ENCODE results near the gene ZMAT5. TPM values are rescaled to one million over a fixed set of nuclear protein-coding genes. Genes with fewer than 3 reads are reported as not detected.

Gene ZMAT5
- polyA plus RNA-seq, 12 donors: 14.5 to 19.4 (median 17.0) TPM; not detected in 2

DNA sequence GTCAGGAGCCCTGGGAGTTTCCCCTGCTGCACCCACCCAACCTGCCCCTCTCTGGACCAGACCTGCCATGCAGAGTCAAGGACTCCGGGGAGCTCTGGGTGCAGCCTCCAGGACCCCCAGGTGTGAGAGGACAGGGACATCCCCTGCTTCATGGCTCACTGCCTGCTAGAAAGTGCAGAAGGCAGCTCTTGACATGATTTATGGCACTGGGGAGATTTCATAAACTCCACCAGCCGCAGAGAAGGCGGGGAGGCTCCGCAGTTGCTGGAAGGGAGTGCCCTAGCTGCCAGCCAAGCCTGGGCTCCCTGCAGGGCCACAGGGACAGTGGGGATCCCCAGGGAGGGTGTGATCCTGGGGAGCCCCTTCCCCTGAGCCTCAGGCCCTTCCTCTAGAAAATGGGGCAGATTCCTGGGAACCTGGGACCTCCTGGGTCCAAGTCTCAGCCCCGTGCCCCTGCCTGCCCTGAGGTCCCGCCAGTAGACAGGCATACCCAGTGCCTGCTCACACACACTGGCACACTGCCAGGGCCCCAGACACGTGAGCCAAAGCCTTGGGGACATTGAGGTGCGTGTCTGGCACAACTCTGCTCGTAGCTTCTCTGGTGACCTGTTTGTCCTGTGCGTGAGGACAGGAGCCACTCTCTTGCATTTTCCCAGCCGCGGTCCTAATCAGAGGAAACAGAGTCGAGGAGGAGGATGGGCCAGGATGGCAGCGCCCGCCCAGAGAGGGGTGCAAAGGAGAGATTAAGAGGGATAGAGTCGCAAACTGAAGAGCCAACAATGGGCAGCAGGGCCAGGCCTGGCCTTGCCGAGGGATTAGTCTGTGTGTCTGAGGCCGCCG, 33.2 kb downstream of the ZMAT5 start:
- no peak for DNase-seq

DNA sequence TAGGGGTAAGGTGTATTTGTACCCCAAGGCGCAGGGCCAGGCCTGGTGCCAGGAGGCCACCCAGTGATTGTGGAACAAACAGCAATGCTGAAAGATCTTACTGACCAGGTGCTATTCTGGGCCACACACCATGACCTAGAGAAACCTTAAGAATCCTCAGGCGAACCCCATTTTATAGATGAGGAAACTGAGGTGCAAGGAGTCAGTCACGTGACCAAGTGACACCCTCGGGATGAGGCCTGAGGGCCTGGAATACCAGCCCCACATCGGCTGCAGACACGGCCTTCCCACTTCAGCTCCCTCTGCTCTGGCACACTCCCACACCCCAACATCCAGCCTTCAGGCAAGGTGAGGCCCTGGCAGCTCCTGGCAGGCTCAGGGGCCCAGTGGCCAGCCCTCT, 33.9 kb downstream of the ZMAT5 start:
- DNase-seq: no peak

DNA sequence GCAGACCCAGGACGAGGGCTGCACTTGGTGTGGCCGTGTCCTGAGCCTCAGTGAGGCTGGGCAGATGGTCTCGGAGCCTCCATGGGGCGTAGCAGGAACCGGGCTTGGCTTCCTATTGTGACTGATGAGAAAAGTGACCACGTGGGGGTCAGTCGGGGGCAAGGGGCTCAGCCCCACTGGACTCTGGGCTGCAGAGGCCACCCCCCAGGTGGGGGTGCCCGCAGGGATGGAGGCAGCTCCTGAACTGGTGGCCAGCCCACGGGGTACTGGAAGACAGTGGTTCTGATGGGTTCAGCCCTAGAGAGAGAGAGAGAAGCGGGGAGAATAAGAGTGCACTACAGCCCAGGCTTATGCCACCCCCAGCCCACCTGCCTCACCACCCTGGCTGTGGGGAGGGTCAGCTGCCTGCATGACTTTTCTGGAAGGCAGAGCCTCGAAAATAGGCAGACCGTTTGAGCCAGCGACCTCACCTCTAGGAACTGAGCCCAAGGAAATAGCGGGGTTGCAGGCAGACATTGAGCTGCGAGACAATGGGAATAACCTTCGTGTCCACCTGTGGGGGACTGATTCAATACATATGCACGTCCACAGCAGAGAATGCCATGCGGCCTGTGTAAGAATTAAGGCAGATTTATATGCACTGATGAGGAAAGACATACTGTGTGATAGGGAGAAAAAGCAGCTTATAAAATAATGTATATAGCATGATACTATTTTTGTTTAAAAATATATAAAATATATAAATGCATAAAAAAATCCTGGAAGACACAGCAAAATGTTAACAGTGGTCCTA, 35.6 kb downstream of the ZMAT5 start:
- no peak for DNase-seq

- no peak for DNase-seq
These were observed 37.6 kb downstream of the ZMAT5 start for GRCh38 chr22:29729161-29729560.

GRCh38 chr22:29727131-29727523, 39.7 kb downstream of the ZMAT5 start:
- DNase-seq: no peak

DNA sequence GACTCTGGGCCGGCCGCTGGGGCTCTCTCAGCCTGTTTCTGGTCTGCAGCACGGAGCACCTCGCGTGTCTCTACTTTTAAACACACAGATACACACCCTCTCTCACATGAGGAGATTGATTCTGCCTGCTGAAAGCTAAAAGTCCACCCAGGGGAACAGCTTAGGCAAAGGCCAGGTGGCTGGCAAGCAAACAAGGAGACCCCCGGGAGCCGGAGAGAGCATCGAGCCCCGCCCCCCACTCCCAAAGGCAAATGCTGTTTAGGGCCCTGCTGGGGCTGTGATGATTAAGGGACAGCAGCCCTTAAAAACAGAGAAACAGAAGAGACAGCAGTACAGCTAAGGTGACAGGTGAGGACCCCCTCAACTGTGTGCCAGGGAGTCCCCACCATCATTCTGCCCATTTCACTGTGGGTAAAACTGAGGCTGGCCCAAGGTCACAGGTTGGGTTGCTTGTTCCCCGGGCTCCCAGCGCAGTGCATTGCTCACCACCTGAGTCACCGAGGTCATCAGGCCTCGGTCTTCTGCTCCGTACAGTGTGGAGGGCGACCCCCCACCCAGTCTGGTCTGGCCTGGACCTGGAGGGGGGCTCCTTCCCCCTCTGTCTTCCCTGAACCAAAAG, 40.2 kb downstream of the ZMAT5 start:
- DNase-seq: no peak

DNA sequence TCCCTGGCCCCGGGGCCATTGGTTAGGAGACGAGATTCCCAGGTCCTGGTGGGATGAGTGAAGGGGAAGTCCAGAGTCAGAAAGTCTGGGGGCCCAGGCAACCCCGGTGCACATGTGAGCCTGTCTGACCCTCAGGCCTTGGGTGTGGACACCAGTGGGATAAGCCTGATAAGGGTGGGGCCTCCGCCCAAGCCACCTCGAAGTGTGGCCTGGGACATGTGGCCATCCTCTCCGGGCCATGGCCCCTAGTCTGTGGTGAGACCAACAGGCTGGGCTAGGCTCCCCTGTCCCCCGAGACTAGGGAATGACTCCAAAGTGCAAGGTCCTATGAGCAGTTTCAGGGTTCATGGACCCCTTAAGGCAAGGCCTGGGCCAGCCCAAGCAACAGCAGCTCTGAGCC, 40.7 kb downstream of the ZMAT5 start:
- no peak for DNase-seq

DNA sequence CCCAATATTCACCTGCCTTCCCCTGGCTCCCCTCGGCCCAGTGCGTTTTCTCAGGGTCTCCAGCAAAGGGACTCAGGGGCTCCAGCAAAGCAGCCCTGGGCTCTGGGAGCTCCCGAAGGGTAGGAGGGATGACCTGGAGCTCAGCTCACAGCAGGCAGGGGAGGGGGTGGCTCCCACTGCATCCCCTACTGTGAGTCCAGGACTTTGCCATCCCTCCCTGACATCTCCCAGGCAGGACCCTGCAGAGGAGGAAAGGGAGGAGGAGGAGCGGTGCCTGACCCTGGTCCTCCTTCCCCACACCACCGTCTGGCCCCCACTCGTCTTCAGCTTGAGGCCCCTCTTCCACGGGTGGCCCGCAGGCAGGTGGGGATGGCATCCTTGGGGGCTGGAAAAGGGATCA, 42.0 kb downstream of the ZMAT5 start:
- DNase-seq: no peak

- DNase-seq: no peak
These were observed 43.0 kb downstream of the ZMAT5 start for GRCh38 chr22:29723766-29724165.

DNA sequence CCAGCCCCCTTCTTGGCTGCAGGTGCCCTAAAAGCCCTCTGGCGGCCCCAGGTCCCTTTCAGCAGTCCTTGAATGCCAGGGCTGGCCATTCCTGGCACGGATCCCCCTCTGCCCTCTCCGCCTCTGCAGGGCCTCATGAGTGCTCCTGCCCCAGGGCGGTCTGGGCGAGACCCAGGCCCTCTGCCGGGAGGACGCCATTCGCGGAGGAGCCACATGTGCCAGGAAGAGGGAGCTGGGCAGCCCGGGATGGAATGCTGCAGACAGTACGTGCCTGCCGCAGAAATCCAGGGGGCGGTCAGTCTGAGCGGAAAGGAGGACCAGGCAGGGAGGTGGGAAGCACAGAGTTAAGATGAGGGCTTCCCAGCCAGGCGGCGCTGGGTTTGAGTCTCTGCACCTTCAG, 44.2 kb downstream of the ZMAT5 start:
- no peak for DNase-seq

- DNase-seq: no peak
These were observed 44.7 kb downstream of the ZMAT5 start for GRCh38 chr22:29722151-29722550.

- no peak for DNase-seq
These were observed 45.9 kb downstream of the ZMAT5 start for GRCh38 chr22:29720811-29721323.

DNA sequence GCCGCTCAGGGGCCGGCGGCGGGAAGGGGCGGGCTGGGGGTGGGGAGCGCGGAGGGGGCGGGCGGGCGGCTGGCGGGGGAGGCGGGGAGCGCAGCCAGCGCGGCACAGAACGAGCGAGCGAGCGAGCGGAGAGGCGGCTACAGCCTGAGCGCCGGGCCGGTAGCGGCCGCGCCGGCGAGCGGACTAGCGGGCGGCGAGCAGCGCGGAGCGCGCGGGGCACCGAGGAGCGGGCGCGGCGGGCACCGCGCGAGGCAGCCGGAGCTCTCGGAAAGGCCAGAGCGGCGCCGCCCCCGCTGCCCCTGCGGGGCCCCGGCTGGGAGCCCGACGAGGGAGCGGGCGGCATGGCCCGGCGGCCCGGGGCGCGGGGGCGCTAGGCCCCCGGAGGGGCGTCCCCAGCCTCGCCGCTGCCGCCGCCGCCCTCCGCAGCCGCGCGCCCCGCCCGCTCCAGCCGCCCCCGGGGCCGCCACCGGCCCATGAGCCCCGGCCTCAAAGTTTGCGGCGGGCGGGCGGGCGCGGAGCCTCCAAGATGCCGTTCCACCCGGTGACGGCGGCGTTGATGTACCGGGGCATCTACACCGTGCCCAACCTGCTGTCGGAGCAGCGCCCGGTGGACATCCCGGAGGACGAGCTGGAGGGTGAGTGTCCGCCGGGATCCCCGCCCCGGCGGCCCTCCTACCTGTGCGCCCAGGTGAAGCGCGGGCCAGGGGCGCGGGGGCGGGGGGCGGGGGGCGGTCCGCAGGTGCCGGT, 46.7 kb downstream of the ZMAT5 start, which contains the start of gene CABP7:
CABP7 (plus strand) TSS at position 105 of the 747 bp plus-strand sequence; CDS start at position 527, 422 bp downstream.
- no peak for DNase-seq

DNA sequence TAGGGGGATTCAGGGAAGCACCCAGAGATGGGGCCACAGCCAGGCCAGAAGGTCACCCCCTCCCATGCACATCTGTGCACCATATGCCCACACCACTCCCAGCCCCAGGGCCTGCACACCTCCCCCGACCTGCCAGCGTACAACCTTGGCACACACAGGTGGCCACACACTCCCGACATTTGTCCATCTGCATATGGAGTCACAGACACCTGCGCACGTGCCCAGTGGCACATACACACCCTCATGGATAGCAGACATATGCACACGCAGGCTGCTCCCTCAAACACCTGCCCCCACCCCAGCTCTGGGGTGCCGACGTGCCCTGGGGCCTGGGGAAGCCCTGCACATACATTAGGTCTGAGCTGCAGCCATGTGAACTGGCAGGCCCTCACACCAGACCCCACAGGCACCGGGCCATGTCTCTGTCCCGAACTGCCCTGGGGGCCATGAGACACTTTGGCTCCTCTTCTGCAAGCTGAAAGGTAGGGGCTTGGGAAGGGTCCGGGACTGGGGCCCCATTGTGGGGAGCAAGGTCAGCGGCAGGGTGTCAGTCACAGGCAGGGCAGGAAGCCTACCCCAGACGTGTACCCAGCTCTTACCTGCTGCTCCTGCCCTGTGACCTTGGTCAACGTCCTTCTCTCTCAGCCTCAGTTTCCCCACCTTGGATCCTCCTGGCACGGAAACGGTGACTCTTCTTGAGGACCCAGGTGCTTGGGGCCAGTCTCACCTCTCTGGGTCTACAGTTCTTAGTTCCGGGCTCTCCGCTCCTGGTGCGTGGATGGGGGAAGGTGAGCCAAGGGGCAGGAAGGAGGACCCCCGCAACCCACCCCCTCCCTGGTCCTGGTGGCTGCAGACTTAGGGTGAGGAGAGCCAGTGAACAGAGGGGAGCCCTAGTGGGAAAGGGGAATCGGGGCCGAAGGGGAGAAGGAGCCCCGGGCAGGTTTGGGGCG, 47.6 kb downstream of the ZMAT5 start:
- DNase-seq: no peak

GRCh38 chr22:29717789-29718188, 49.0 kb downstream of the ZMAT5 start:
- DNase-seq: no peak

DNA sequence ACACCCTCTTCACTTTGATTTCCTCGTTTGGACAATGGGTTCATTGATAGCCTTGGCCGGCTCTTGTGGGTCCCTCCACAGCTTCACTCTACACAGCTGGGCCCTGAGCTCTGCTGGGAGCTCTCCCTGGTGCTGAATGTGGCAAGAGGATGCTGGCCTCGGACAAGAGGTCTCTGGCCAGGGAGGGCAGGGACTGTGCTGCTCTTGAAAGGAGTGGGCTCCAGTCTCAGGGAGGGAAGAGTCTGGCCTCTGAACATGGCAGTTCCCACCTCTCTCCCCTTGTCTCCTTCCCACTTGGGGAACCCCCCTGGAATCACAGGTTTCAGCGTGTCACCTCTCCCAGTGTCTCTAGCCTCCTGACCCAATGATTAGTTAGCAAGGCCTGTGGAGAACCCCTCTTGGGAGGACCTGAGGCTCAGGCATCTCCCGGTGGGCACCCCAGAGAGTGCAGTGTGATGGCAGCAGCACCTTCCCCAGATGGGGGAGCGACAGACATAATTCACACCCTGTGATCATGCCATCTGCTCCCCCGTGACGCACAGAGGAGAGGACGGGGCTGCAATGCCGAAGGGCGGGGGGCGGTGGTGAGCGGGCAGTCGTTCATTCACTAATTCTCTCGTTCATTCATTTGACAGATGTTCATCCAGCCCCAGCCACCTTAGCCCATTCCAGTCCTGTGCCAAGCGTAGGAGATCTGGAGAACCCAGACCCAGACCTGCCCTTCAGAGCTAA, 49.8 kb downstream of the ZMAT5 start:
- peak; percentile 85 for DNase-seq

DNA sequence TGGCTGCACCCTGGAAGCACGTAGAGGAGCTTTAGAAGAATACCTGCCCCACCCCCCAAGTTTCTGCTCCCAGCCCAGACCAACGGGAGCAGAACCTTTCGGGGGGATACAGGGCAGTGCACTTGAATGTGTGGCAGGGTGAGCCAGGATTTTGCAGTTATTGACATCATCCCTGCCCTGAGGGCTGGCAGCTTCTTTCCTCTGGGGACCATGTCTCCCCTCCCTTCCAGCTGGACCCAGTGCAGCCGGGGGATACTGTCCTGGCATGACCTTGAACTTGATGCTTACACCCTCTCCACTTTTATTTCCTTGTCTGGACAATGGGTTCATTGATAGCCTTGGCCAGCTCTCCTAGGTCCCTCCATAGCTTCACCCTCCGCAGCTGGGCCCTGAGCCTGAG, 51.1 kb downstream of the ZMAT5 start:
- DNase-seq: no peak

DNA sequence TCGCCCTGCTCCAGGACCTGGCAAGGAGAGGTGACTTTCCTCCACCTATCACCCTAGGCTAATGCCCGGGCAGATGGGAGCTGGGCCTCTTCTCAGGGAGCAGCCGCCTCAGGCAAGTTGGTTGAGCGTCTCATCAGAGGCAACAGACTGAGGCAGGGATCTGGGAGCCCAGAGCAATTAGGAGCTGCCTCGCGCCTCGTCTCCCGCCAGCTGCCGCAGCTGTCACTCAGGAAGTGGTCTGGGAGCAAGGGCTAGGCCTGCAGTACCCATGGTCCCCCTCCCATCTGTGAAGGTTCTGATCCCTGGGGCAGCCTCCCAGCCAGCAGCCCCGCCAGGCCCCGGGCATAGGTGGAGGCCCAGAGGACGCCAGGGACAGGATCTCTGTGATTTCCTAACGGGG, 51.6 kb downstream of the ZMAT5 start:
- DNase-seq: no peak

- no peak for DNase-seq
These were observed 53.6 kb downstream of the ZMAT5 start for GRCh38 chr22:29713156-29713727.
